HCT116 (cell line): ENCODE results near the gene SLC52A3.

Experiments
- POLR2A ChIP-seq: IDR thresholded peaks from 2 replicates; pipeline ENCODE4 v1.7.0; 2011; ENCODE audit warnings: borderline replicate concordance; ENCODE audit not compliant: insufficient read depth, insufficient read length; ENCODE audit errors: extremely low read depth
- TF ChIP-seq, protein P1 (sequence below): IDR thresholded peaks from 2 replicates; pipeline ENCODE4 v1.6.1; 2012; ENCODE audit warnings: low read depth

DNA sequence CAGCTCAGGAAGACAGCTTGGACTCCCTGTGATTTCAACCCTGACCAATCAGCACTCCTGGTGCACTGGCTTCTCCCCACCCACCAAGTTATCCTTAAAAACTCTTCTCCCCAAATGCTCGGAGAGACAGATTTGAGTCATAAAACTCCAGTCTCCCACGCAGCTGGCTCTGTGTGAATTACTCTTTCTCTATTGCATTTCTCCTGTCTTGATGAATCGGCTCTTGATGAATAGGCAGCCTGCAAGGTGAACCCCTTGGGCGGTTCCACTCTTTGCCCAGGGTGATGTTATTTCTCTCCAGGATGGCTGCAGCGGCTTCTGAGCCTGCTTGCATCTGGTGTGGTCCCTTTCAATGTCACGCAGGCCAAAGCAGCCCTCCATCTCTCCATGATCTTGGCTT lies 12.4 kb downstream of the SLC52A3 start:
- TF ChIP-seq, protein P1, sequence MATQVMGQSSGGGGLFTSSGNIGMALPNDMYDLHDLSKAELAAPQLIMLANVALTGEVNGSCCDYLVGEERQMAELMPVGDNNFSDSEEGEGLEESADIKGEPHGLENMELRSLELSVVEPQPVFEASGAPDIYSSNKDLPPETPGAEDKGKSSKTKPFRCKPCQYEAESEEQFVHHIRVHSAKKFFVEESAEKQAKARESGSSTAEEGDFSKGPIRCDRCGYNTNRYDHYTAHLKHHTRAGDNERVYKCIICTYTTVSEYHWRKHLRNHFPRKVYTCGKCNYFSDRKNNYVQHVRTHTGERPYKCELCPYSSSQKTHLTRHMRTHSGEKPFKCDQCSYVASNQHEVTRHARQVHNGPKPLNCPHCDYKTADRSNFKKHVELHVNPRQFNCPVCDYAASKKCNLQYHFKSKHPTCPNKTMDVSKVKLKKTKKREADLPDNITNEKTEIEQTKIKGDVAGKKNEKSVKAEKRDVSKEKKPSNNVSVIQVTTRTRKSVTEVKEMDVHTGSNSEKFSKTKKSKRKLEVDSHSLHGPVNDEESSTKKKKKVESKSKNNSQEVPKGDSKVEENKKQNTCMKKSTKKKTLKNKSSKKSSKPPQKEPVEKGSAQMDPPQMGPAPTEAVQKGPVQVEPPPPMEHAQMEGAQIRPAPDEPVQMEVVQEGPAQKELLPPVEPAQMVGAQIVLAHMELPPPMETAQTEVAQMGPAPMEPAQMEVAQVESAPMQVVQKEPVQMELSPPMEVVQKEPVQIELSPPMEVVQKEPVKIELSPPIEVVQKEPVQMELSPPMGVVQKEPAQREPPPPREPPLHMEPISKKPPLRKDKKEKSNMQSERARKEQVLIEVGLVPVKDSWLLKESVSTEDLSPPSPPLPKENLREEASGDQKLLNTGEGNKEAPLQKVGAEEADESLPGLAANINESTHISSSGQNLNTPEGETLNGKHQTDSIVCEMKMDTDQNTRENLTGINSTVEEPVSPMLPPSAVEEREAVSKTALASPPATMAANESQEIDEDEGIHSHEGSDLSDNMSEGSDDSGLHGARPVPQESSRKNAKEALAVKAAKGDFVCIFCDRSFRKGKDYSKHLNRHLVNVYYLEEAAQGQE = no peak
- no peak for TF ChIP-seq POLR2A
